HepG2 (cell line): ENCODE data around the gene LRRC25. TPM values are rescaled to one million over a fixed set of nuclear protein-coding genes. Genes with fewer than 3 reads are reported as not detected.
A peak's percentile ranks its signal among the peaks of the same experiment; 100 is the strongest.

ENCODE experiments used
- SKI ChIP-seq: fragments of 450-650 bp; IDR thresholded peaks from one replicate; pipeline ENCODE4 v1.6.1; 2018; ENCODE audit warnings: mild to moderate bottlenecking; ENCODE audit not compliant: partially characterized antibody
- polyA plus RNA-seq, 8 experiments: library from polyadenylated mRNA; depleted of rRNA in 3 of 8; stranded (reverse) in 7 of 8; unstranded in 1 of 8; fragments of >200 nt; fragmentation: Illumina TruSeq in 4 of 8; extraction: Trizol in 4 of 8; gene quantifications; 2 replicates each; pipeline versions ENCODE4 v1.2.1 to v1.2.3, GENCODE V29; 2011 to 2016; ENCODE audit warnings: low read depth in 4 of 8, missing spikeins in 1 of 8, mixed read lengths in 1 of 8; ENCODE audit not compliant: insufficient read depth in 1 of 8
- total RNA-seq, 5 experiments: library from RNA; depleted of rRNA; stranded (reverse); fragments of >200 nt; fragmentation: Illumina TruSeq; extraction: Trizol; gene quantifications; 2 replicates each; pipeline ENCODE4 v1.2.3, GENCODE V29; 2016; ENCODE audit warnings: low read depth in 1 of 5
- TF ChIP-seq, protein P1 (sequence below): sonication (generic); formaldehyde crosslinking; IDR thresholded peaks from 2 replicates; pipeline ENCODE4 v1.5.0; 2020; ENCODE audit warnings: mild to moderate bottlenecking, missing genetic modification reagents, borderline replicate concordance
- TF ChIP-seq, protein P2 (sequence below), 2 experiments: IDR thresholded peaks; 2 replicates each; pipeline ENCODE4 v1.6.1; 2011 to 2012; ENCODE audit warnings: low read length in 2 of 2, borderline replicate concordance in 1 of 2, low read depth in 1 of 2, mild to moderate bottlenecking in 1 of 2, moderate library complexity in 1 of 2

Gene LRRC25
- total and polyA plus RNA-seq, 2 of the 13 experiments (the other 11 are each of a cell fraction or from before 2014, with no cell fraction given): 0.13 to 0.53 TPM

- TF ChIP-seq, protein P1, sequence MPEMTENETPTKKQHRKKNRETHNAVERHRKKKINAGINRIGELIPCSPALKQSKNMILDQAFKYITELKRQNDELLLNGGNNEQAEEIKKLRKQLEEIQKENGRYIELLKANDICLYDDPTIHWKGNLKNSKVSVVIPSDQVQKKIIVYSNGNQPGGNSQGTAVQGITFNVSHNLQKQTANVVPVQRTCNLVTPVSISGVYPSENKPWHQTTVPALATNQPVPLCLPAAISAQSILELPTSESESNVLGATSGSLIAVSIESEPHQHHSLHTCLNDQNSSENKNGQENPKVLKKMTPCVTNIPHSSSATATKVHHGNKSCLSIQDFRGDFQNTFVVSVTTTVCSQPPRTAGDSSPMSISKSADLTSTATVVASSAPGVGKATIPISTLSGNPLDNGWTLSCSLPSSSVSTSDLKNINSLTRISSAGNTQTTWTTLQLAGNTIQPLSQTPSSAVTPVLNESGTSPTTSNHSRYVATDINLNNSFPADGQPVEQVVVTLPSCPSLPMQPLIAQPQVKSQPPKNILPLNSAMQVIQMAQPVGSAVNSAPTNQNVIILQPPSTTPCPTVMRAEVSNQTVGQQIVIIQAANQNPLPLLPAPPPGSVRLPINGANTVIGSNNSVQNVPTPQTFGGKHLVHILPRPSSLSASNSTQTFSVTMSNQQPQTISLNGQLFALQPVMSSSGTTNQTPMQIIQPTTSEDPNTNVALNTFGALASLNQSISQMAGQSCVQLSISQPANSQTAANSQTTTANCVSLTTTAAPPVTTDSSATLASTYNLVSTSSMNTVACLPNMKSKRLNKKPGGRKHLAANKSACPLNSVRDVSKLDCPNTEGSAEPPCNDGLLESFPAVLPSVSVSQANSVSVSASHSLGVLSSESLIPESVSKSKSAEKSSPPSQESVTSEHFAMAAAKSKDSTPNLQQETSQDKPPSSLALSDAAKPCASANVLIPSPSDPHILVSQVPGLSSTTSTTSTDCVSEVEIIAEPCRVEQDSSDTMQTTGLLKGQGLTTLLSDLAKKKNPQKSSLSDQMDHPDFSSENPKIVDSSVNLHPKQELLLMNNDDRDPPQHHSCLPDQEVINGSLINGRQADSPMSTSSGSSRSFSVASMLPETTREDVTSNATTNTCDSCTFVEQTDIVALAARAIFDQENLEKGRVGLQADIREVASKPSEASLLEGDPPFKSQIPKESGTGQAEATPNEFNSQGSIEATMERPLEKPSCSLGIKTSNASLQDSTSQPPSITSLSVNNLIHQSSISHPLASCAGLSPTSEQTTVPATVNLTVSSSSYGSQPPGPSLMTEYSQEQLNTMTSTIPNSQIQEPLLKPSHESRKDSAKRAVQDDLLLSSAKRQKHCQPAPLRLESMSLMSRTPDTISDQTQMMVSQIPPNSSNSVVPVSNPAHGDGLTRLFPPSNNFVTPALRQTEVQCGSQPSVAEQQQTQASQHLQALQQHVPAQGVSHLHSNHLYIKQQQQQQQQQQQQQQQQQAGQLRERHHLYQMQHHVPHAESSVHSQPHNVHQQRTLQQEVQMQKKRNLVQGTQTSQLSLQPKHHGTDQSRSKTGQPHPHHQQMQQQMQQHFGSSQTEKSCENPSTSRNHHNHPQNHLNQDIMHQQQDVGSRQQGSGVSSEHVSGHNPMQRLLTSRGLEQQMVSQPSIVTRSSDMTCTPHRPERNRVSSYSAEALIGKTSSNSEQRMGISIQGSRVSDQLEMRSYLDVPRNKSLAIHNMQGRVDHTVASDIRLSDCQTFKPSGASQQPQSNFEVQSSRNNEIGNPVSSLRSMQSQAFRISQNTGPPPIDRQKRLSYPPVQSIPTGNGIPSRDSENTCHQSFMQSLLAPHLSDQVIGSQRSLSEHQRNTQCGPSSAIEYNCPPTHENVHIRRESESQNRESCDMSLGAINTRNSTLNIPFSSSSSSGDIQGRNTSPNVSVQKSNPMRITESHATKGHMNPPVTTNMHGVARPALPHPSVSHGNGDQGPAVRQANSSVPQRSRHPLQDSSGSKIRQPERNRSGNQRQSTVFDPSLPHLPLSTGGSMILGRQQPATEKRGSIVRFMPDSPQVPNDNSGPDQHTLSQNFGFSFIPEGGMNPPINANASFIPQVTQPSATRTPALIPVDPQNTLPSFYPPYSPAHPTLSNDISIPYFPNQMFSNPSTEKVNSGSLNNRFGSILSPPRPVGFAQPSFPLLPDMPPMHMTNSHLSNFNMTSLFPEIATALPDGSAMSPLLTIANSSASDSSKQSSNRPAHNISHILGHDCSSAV (CRISPR knock-in tag): no peak
- peak; percentile 31 for TF ChIP-seq SKI
- TF ChIP-seq, protein P2, sequence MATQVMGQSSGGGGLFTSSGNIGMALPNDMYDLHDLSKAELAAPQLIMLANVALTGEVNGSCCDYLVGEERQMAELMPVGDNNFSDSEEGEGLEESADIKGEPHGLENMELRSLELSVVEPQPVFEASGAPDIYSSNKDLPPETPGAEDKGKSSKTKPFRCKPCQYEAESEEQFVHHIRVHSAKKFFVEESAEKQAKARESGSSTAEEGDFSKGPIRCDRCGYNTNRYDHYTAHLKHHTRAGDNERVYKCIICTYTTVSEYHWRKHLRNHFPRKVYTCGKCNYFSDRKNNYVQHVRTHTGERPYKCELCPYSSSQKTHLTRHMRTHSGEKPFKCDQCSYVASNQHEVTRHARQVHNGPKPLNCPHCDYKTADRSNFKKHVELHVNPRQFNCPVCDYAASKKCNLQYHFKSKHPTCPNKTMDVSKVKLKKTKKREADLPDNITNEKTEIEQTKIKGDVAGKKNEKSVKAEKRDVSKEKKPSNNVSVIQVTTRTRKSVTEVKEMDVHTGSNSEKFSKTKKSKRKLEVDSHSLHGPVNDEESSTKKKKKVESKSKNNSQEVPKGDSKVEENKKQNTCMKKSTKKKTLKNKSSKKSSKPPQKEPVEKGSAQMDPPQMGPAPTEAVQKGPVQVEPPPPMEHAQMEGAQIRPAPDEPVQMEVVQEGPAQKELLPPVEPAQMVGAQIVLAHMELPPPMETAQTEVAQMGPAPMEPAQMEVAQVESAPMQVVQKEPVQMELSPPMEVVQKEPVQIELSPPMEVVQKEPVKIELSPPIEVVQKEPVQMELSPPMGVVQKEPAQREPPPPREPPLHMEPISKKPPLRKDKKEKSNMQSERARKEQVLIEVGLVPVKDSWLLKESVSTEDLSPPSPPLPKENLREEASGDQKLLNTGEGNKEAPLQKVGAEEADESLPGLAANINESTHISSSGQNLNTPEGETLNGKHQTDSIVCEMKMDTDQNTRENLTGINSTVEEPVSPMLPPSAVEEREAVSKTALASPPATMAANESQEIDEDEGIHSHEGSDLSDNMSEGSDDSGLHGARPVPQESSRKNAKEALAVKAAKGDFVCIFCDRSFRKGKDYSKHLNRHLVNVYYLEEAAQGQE (IDR thresholded peaks at IDR 0.05; ENCODE audit: borderline replicate concordance in 1 of 2, low read depth in 1 of 2, low read length in 2 of 2): no peak
These were observed 766 bp downstream of the LRRC25 start (continued) for GRCh38 chr19:18396471-18397241.
